H1 (cell line): ENCODE results near the gene WEE2.

Experiments used
- ASH2L ChIP-seq: fragments of 200-600, 300-600 bp; sonication (generic); IDR thresholded peaks from one replicate; pipeline ENCODE4 v1.7.1; 2017; ENCODE audit warnings: low read length
- BCL11A ChIP-seq, 2 experiments: IDR thresholded peaks; one replicate each; pipeline ENCODE4 v1.6.1; 2011; ENCODE audit warnings: low read depth in 2 of 2, low read length in 2 of 2, mild to moderate bottlenecking in 2 of 2
- CREB1 ChIP-seq: IDR thresholded peaks from 2 replicates; pipeline ENCODE4 v1.6.1; 2012; ENCODE audit warnings: inconsistent platforms
- CTCF ChIP-seq, 3 experiments: IDR thresholded peaks; 1 replicate in 2 of 3; 2 replicates in 1 of 3; pipeline versions ENCODE4 v1.5.1 to v1.6.1; 2011; ENCODE audit warnings: low read length in 3 of 3, mild to moderate bottlenecking in 3 of 3, inconsistent platforms in 2 of 3, low read depth in 1 of 3, moderate library complexity in 1 of 3; ENCODE audit not compliant: insufficient read depth in 1 of 3; ENCODE audit errors: control extremely low read depth in 1 of 3
- EP300 ChIP-seq, 2 experiments: IDR thresholded peaks; 1 replicate in 1 of 2; 2 replicates in 1 of 2; pipeline ENCODE4 v1.6.1; 2011 to 2012; ENCODE audit warnings: low read depth in 2 of 2, low read length in 2 of 2, mild to moderate bottlenecking in 2 of 2, borderline replicate concordance in 1 of 2, inconsistent platforms in 1 of 2, moderate library complexity in 1 of 2
- EZH2 ChIP-seq: fragments of 200-600 bp; sonication (generic); IDR thresholded peaks from 2 replicates; pipeline ENCODE4 v1.7.1; 2012; ENCODE audit warnings: low read depth, mild to moderate bottlenecking, moderate library complexity, low read length, inconsistent platforms; ENCODE audit not compliant: severe bottlenecking
- POLR2A ChIP-seq, 2 experiments: IDR thresholded peaks; 1 replicate in 1 of 2; 2 replicates in 1 of 2; pipeline ENCODE4 v1.6.1; 2011; ENCODE audit warnings: low read depth in 2 of 2, low read length in 2 of 2, mild to moderate bottlenecking in 2 of 2; ENCODE audit errors: control extremely low read depth in 1 of 2
- RAD21 ChIP-seq, 2 experiments: IDR thresholded peaks in 1 of 2; conservative IDR thresholded peaks in 1 of 2; 2 replicates each; pipeline ENCODE4 v1.6.1; 2011; ENCODE audit warnings: low read depth in 2 of 2, low read length in 2 of 2, improper control_type of control experiment in 1 of 2, inconsistent platforms in 1 of 2, mild to moderate bottlenecking in 1 of 2, moderate library complexity in 1 of 2
- RFX5 ChIP-seq: IDR thresholded peaks from 2 replicates; pipeline ENCODE4 v1.6.1; 2011; ENCODE audit warnings: low read depth, low read length, improper control_type of control experiment, borderline replicate concordance
- RXRA ChIP-seq: IDR thresholded peaks from 2 replicates; pipeline ENCODE4 v1.6.1; 2011; ENCODE audit warnings: low read depth, mild to moderate bottlenecking, low read length, moderate library complexity; ENCODE audit not compliant: insufficient read depth
- SRF ChIP-seq: IDR thresholded peaks from 2 replicates; pipeline ENCODE4 v1.6.1; 2011; ENCODE audit warnings: mild to moderate bottlenecking, low read depth, low read length, moderate library complexity

- TF ChIP-seq CTCF (IDR thresholded peaks at IDR 0.05; ENCODE audit: control extremely low read depth in 1 of 3, insufficient read depth in 1 of 3, low read depth in 1 of 3, low read length in 3 of 3), result peak; percentile 74 to 82 (median 76)
- no peak for TF ChIP-seq ASH2L
- no peak for TF ChIP-seq RFX5
- TF ChIP-seq RXRA, result no peak
- no peak for TF ChIP-seq BCL11A (IDR thresholded peaks at IDR 0.05; ENCODE audit: low read depth in 2 of 2, low read length in 2 of 2)
- TF ChIP-seq SRF, result no peak
- no peak for TF ChIP-seq POLR2A (IDR thresholded peaks at IDR 0.05; ENCODE audit: control extremely low read depth in 1 of 2, low read depth in 2 of 2, low read length in 2 of 2)
- no peak for TF ChIP-seq EZH2
- TF ChIP-seq EP300 (IDR thresholded peaks at IDR 0.05; ENCODE audit: borderline replicate concordance in 1 of 2, low read depth in 2 of 2, low read length in 2 of 2), result no peak
- TF ChIP-seq RAD21 (IDR thresholded peaks at IDR 0.05 in 1 of 2, conservative IDR thresholded peaks at IDR 0.05 in 1 of 2; ENCODE audit: low read depth in 2 of 2, low read length in 2 of 2), result peak; percentile 75 to 77
- TF ChIP-seq CREB1, result no peak
Measured at GRCh38 chr7:141674702-141675101, 33.5 kb upstream of the WEE2 start.
